ENCODE results near the gene MRPS10.

GRCh38 chr6:42194056-42194455 is 23.6 kb downstream of the MRPS10 start:
- TF ChIP-seq POLR2A (IDR thresholded peaks at IDR 0.05) (no peak), CTCF (IDR thresholded peaks at IDR 0.05) (no peak)

Data from uterus (tissue), 2 donors.